Calu3 (cell line): ENCODE results near the gene TCEAL9. TPM values are rescaled to one million over a fixed set of nuclear protein-coding genes. Genes with fewer than 3 reads are reported as not detected.

Experiments
- BruUV-seq: library from RNA; stranded (reverse); fragments of 400-500 nt; replicated peaks from 2 replicates; lab custom pipeline; 2021; lab: Mats Ljungman, UMichigan
- CTCF ChIA-PET: fragments of 300-600 bp; sonication (Branson Sonifier 250); formaldehyde crosslinking; loops from one replicate; lab custom pipeline; 2022; ENCODE audit warnings: antibody characterized with exemption; lab: Charles Lee
- DNase-seq: peaks from one replicate; pipeline ENCODE4 v3.0.0; 2022
- H3K27ac Mint-ChIP-seq: one replicate; pipeline ENCODE4 v1.8.0; 2022; ENCODE audit warnings: mixed read lengths; ENCODE audit not compliant: unreplicated experiment
- H3K27me3 Mint-ChIP-seq: one replicate; pipeline ENCODE4 v1.8.0; 2022; ENCODE audit warnings: mixed read lengths; ENCODE audit not compliant: unreplicated experiment
- H3K36me3 Mint-ChIP-seq: one replicate; pipeline ENCODE4 v1.8.0; 2022; ENCODE audit warnings: mild to moderate bottlenecking, moderate library complexity, mixed read lengths; ENCODE audit not compliant: insufficient read depth, unreplicated experiment
- H3K4me1 Mint-ChIP-seq: one replicate; pipeline ENCODE4 v1.8.0; 2022; ENCODE audit warnings: mild to moderate bottlenecking, low read depth, mixed read lengths; ENCODE audit not compliant: unreplicated experiment
- H3K4me3 Mint-ChIP-seq: one replicate; pipeline ENCODE4 v1.8.0; 2022; ENCODE audit warnings: mild to moderate bottlenecking, low read depth, moderate library complexity, mixed read lengths; ENCODE audit not compliant: unreplicated experiment
- H3K9me3 Mint-ChIP-seq: one replicate; pipeline ENCODE4 v1.8.0; 2022; ENCODE audit warnings: low read depth, mixed read lengths; ENCODE audit not compliant: unreplicated experiment
- CTCF ChIP-seq: fragments of 200-600 bp; IDR thresholded peaks from one replicate; pipeline ENCODE4 v1.8.0; 2022; ENCODE audit warnings: antibody characterized with exemption; ENCODE audit not compliant: unreplicated experiment
- intact Hi-C: fragments of 100-400 bp; cut with micrococcal nuclease; formaldehyde crosslinking; loops from one replicate; pipeline ENCODE4 v1.10.0; 2022; ENCODE audit not compliant: unreplicated experiment
- total RNA-seq: library from RNA; stranded (reverse); gene quantifications from 2 replicates; pipeline ENCODE4 v1.2.3, GENCODE V29; 2022

TCEAL9 gene
- total RNA-seq, 1 experiment from 2014 or later, result 36.9 TPM

- Mint-ChIP-seq H3K36me3 (peaks cover 9% of the 10 kb centered on the region), H3K27ac (peak overlapping the region; percentile 97), H3K9me3 (no peaks in the 10 kb centered on the region), H3K4me3 (peak overlapping the region; percentile 90), H3K27me3 (no peaks in the 10 kb centered on the region), H3K4me1 (peaks cover 17% of the 10 kb centered on the region)
- TSS peak; percentile 91 for BruUV-seq
- intact Hi-C loops, result no loop called here
- no peak for TF ChIP-seq CTCF
- CTCF ChIA-PET, result no interaction called here
- DNase-seq, result no peak
These were observed 48.7 kb downstream of the TCEAL9 start for GRCh38 chrX:103405009-103405333.

- Mint-ChIP-seq H3K27me3 (no peaks in the 10 kb centered on the region), H3K9me3 (no peaks in the 10 kb centered on the region), H3K4me3 (no peak overlapping the region), H3K4me1 (peaks cover 17% of the 10 kb centered on the region), H3K27ac (no peak overlapping the region), H3K36me3 (peaks cover 9% of the 10 kb centered on the region)
- intact Hi-C loops, result no loop called here
- DNase-seq, result no peak
- TF ChIP-seq CTCF, result no peak
- BruUV-seq, result no TSS peak
- CTCF ChIA-PET, result no interaction called here
These were observed 50.0 kb downstream of the TCEAL9 start for GRCh38 chrX:103406256-103406655.

GRCh38 chrX:103407776-103408175 is 51.5 kb downstream of the TCEAL9 start:
- no peak overlapping the region for H3K4me3 Mint-ChIP-seq
- CTCF ChIA-PET, result no interaction called here
- peaks cover 9% of the 10 kb centered on the region for H3K36me3 Mint-ChIP-seq
- H3K4me1 Mint-ChIP-seq, result peaks cover 17% of the 10 kb centered on the region
- intact Hi-C loops, result no loop called here
- no peaks in the 10 kb centered on the region for H3K9me3 Mint-ChIP-seq
- no TSS peak for BruUV-seq
- no peaks in the 10 kb centered on the region for H3K27me3 Mint-ChIP-seq
- no peak for TF ChIP-seq CTCF
- H3K27ac Mint-ChIP-seq, result no peak overlapping the region
- no peak for DNase-seq

Other genes starting within 250 kb of the TCEAL9 start
- gene BEX4, start 141.4 kb upstream of the TCEAL9 start, total RNA-seq, result not detected in 2 replicates
- not detected in 2 replicates for gene TCEAL8, start 101.4 kb upstream of the TCEAL9 start, total RNA-seq
- gene TCEAL5, start 79.8 kb upstream of the TCEAL9 start, total RNA-seq, result not detected in 2 replicates
- 2.5 and 4.0 TPM in 2 replicates for gene BEX2, start 45.5 kb upstream of the TCEAL9 start, total RNA-seq
- gene TCEAL7, start 26.3 kb upstream of the TCEAL9 start, total RNA-seq, result not detected in 2 replicates
- gene BEX3, start 20.0 kb downstream of the TCEAL9 start, total RNA-seq, result 114 and 117 TPM in 2 replicates
- 0.42 and 0.68 TPM in 2 replicates for gene RAB40A, start 163.0 kb downstream of the TCEAL9 start, total RNA-seq
- gene TCEAL4, start 229.0 kb downstream of the TCEAL9 start, total RNA-seq, result 57.6 and 68.0 TPM in 2 replicates